Neural cell (in vitro differentiated cells): ENCODE measurements around the gene CACNA2D2.

Source experiments
- CTCF ChIP-seq: fragments of 450-650 bp; IDR thresholded peaks from 2 replicates; pipeline ENCODE4 v1.5.1; 2014; ENCODE audit warnings: antibody characterized with exemption, mild to moderate bottlenecking, moderate library complexity; ENCODE audit not compliant: poor library complexity, severe bottlenecking
- EP300 ChIP-seq: fragments of 450-650 bp; conservative IDR thresholded peaks from 2 replicates; pipeline ENCODE4 v1.6.1; 2014; ENCODE audit warnings: antibody characterized with exemption, mild to moderate bottlenecking, moderate library complexity; ENCODE audit not compliant: poor library complexity, severe bottlenecking
- EZH2 ChIP-seq: fragments of 200-600, 300-800 bp; shearing (Covaris generic), sonication (generic); IDR thresholded peaks from 2 replicates; pipeline ENCODE4 v1.6.1; 2014; ENCODE audit warnings: antibody characterized with exemption, low read length, borderline replicate concordance, mild to moderate bottlenecking; ENCODE audit not compliant: insufficient read depth, poor library complexity, severe bottlenecking
- POLR2AphosphoS5 ChIP-seq: IDR thresholded peaks from 2 replicates; pipeline ENCODE4 v1.6.1; 2012
- TAF1 ChIP-seq: IDR thresholded peaks from 2 replicates; pipeline ENCODE4 v1.6.1; 2012; ENCODE audit warnings: low read depth

GRCh38 chr3:50330330-50330729 lies 173.1 kb downstream of the CACNA2D2 start:
- no peak for TF ChIP-seq CTCF
- no peak for TF ChIP-seq TAF1
- TF ChIP-seq EP300: no peak
- TF ChIP-seq EZH2: no peak
- TF ChIP-seq POLR2AphosphoS5: no peak
